D721Med (cell line): ENCODE data around the gene HECTD1.

Experiments
- DNase-seq: peaks from one replicate; pipeline ENCODE4 v3.0.0; 2011; ENCODE audit warnings: low spot score; ENCODE audit not compliant: insufficient read length
- FAIRE-seq: peaks from 2 replicates; lab custom pipeline; 2011; peaks lifted over from hg19 to GRCh38; lab: Jason Lieb, UNC
- CTCF ChIP-seq: IDR thresholded peaks from 2 replicates; pipeline ENCODE4 v1.5.1; 2012; ENCODE audit warnings: mild to moderate bottlenecking, control low read depth; ENCODE audit not compliant: insufficient read depth; ENCODE audit errors: missing control alignments

Gene HECTD1

GRCh38 chr14:31174433-31174832 is 33.2 kb downstream of the HECTD1 start:
- TF ChIP-seq CTCF, result no peak
- DNase-seq, result no peak
- FAIRE-seq, result no peak

GRCh38 chr14:31173120-31173837 is 34.3 kb downstream of the HECTD1 start:
- FAIRE-seq (no peak), DNase-seq (no peak)
- TF ChIP-seq CTCF, result no peak

GRCh38 chr14:31172084-31172483 is 35.5 kb downstream of the HECTD1 start:
- no peak for FAIRE-seq
- no peak for TF ChIP-seq CTCF
- DNase-seq, result no peak

- DNase-seq (no peak), FAIRE-seq (no peak)
- no peak for TF ChIP-seq CTCF
Observed at GRCh38 chr14:31170411-31170810, 37.2 kb downstream of the HECTD1 start.

GRCh38 chr14:31169877-31170276 is 37.7 kb downstream of the HECTD1 start:
- DNase-seq (no peak), FAIRE-seq (no peak)
- TF ChIP-seq CTCF, result no peak

GRCh38 chr14:31167032-31167431 is 40.6 kb downstream of the HECTD1 start:
- no peak for FAIRE-seq
- no peak for DNase-seq
- TF ChIP-seq CTCF, result no peak

GRCh38 chr14:31166271-31166561 is 41.4 kb downstream of the HECTD1 start:
- no peak for DNase-seq
- FAIRE-seq, result no peak
- no peak for TF ChIP-seq CTCF
